HEK293T (cell line): ENCODE data around the gene ASPSCR1.

ENCODE experiments used
- FOXA1 ChIP-seq: fragments of 450-650 bp; IDR thresholded peaks from 2 replicates; pipeline ENCODE4 v1.6.1; 2016; ENCODE audit warnings: mild to moderate bottlenecking
- SUZ12 ChIP-seq: fragments of 450-650 bp; IDR thresholded peaks from 2 replicates; pipeline ENCODE4 v1.6.1; 2016; ENCODE audit warnings: mild to moderate bottlenecking

DNA sequence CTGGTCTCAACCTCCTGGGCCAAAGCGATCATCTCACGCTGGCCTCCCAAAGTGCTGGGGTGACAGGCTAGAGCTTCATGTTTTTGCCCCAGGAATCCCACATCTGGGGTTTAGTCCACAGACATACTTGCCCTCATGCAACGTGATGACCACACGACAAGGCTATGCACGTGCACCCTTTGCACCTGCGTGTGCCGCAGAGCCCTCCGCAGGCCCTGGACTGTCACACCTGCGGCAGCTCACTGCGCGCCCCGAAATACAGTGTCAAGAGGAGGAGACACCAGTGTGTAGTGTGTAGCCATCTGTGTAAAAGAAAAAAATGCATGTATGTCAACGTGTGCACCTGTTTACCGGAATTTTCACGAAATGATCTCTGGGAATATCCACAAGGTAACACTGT is 26.9 kb upstream of the ASPSCR1 start:
- TF ChIP-seq FOXA1 (no peak), SUZ12 (no peak)
